IMR-90 (cell line): Measurements from ENCODE around the gene TSC22D4. TPM values are rescaled to one million over a fixed set of nuclear protein-coding genes. Genes with fewer than 3 reads are reported as not detected.

ENCODE experiments used
- ATAC-seq: fragments of 200-7000 bp; cut with Tn5 transposase; 2 replicates; pipeline ENCODE4 v1.9.1; 2020; ENCODE audit warnings: low read depth, mild to moderate bottlenecking, moderate library complexity
- BruUV-seq: library from RNA; stranded (reverse); fragments of 400-500 nt; replicated peaks from 2 replicates; lab custom pipeline; 2021; lab: Mats Ljungman, UMichigan
- CTCF ChIA-PET: fragments of 300-600 bp; formaldehyde crosslinking; extraction: SDS; loops from one replicate; lab custom pipeline; 2021; ENCODE audit warnings: antibody characterized with exemption; lab: Yijun Ruan, JAX
- POLR2A ChIA-PET: fragments of 300-600 bp; sonication (Branson Sonifier 250); formaldehyde crosslinking; loops from one replicate; lab custom pipeline; 2022; ENCODE audit warnings: antibody characterized with exemption; ENCODE audit not compliant: unreplicated experiment; lab: Charles Lee
- DNase-seq: peaks from one replicate; pipeline ENCODE4 v3.0.0; 2013
- H2AFZ ChIP-seq: replicated peaks from 2 replicates; pipeline ENCODE3; 2013; ENCODE audit warnings: low read length, mild to moderate bottlenecking; ENCODE audit not compliant: poor library complexity
- H2AK5ac ChIP-seq: 2 replicates; pipeline ENCODE4 v1.6.1; 2013; ENCODE audit warnings: low read depth, low read length, inconsistent platforms
- H2AK9ac ChIP-seq: replicated peaks from 2 replicates; pipeline ENCODE3; 2013; ENCODE audit warnings: mild to moderate bottlenecking, low read depth, low read length, moderate library complexity; ENCODE audit not compliant: poor library complexity
- H2BK120ac ChIP-seq: 2 replicates; pipeline ENCODE4 v1.6.1; 2013; ENCODE audit warnings: low read depth, low read length, inconsistent platforms
- H2BK15ac ChIP-seq: 3 replicates; pipeline ENCODE4 v1.6.1; 2013; ENCODE audit warnings: low read depth, low read length, inconsistent platforms
- H2BK20ac ChIP-seq: 2 replicates; pipeline ENCODE4 v1.6.1; 2013; ENCODE audit warnings: low read depth, mild to moderate bottlenecking, inconsistent platforms, low read length, moderate library complexity
- H2BK5ac ChIP-seq: 2 replicates; pipeline ENCODE4 v1.6.1; 2013; ENCODE audit warnings: mild to moderate bottlenecking, low read depth, low read length, inconsistent platforms; ENCODE audit not compliant: poor library complexity, severe bottlenecking
- H3K14ac ChIP-seq: replicated peaks from 2 replicates; pipeline ENCODE4 v1.6.1; 2013; ENCODE audit warnings: low read depth, low read length, inconsistent platforms
- H3K18ac ChIP-seq: 2 replicates; pipeline ENCODE4 v1.6.1; 2013; ENCODE audit warnings: low read depth, low read length, control low read depth
- H3K23ac ChIP-seq: 2 replicates; pipeline ENCODE4 v1.6.1; 2013; ENCODE audit warnings: low read depth, low read length, inconsistent platforms
- H3K27ac ChIP-seq: 2 replicates; pipeline ENCODE4 v1.5.1; 2013; ENCODE audit warnings: mild to moderate bottlenecking, control low read depth, low read length; ENCODE audit not compliant: insufficient read depth
- H3K27me3 ChIP-seq: 2 replicates; pipeline ENCODE4 v1.6.1; 2013; ENCODE audit warnings: low read length; ENCODE audit not compliant: control insufficient read depth, insufficient read depth
- H3K36me3 ChIP-seq: 2 replicates; pipeline ENCODE4 v1.6.1; 2013; ENCODE audit warnings: low read length, mixed read lengths; ENCODE audit not compliant: control insufficient read depth, insufficient read depth
- H3K4ac ChIP-seq: 2 replicates; pipeline ENCODE4 v1.6.1; 2013; ENCODE audit warnings: low read depth, low read length, inconsistent platforms
- H3K4me1 ChIP-seq: 2 replicates; pipeline ENCODE4 v1.6.1; 2013; ENCODE audit warnings: low read length, mixed read lengths; ENCODE audit not compliant: control insufficient read depth, insufficient read depth
- H3K4me2 ChIP-seq: 2 replicates; pipeline ENCODE4 v1.6.1; 2013; ENCODE audit warnings: low read depth, mild to moderate bottlenecking, control low read depth, low read length, moderate library complexity
- H3K4me3 ChIP-seq: 2 replicates; pipeline ENCODE4 v1.5.1; 2013; ENCODE audit warnings: low read depth, mild to moderate bottlenecking, control low read depth, low read length, moderate library complexity; ENCODE audit not compliant: insufficient read depth
- H3K56ac ChIP-seq: 2 replicates; pipeline ENCODE4 v1.6.1; 2013; ENCODE audit warnings: low read length, inconsistent platforms; ENCODE audit not compliant: insufficient read depth; ENCODE audit errors: extremely low read depth
- H3K79me1 ChIP-seq, 2 experiments: 2 replicates each; pipeline ENCODE4 v1.6.1; 2013; ENCODE audit warnings: low read length in 2 of 2, inconsistent platforms in 1 of 2, low read depth in 1 of 2
- H3K9ac ChIP-seq: 2 replicates; pipeline ENCODE4 v1.6.1; 2013; ENCODE audit warnings: low read depth, low read length, control low read depth
- H3K9me1 ChIP-seq: 2 replicates; pipeline ENCODE4 v1.6.1; 2013; ENCODE audit warnings: low read length, inconsistent platforms; ENCODE audit not compliant: insufficient read depth
- H3K9me3 ChIP-seq: 2 replicates; pipeline ENCODE4 v1.6.1; 2013; ENCODE audit warnings: low read length; ENCODE audit not compliant: control insufficient read depth, insufficient read depth
- H4K20me1 ChIP-seq: 2 replicates; pipeline ENCODE4 v1.6.1; 2013; ENCODE audit warnings: low read length, inconsistent platforms; ENCODE audit not compliant: insufficient read depth
- H4K5ac ChIP-seq: 2 replicates; pipeline ENCODE4 v1.6.1; 2013; ENCODE audit warnings: mild to moderate bottlenecking, low read depth, low read length, control low read depth
- H4K8ac ChIP-seq, 2 experiments: 2 replicates each; pipeline ENCODE4 v1.6.1; 2013; ENCODE audit warnings: low read depth in 2 of 2, low read length in 2 of 2, control low read depth in 1 of 2, inconsistent platforms in 1 of 2
- H4K91ac ChIP-seq: 2 replicates; pipeline ENCODE4 v1.6.1; 2013; ENCODE audit warnings: low read depth, low read length, inconsistent platforms; ENCODE audit not compliant: insufficient read depth
- MAFK ChIP-seq: IDR thresholded peaks from 2 replicates; pipeline ENCODE4 v1.6.1; 2012; ENCODE audit warnings: low read depth, low read length, improper control_type of control experiment
- MAZ ChIP-seq: IDR thresholded peaks from 2 replicates; pipeline ENCODE4 v1.6.1; 2012; ENCODE audit warnings: low read depth, mild to moderate bottlenecking, low read length, improper control_type of control experiment, moderate library complexity, borderline replicate concordance
- WGBS, 2 experiments: methylation state at CpG; one replicate each; pipeline versions ENCODE4 v1.1.5 to v1.1.7; 2013; ENCODE audit warnings: missing lambda C conversion rate in 2 of 2; ENCODE audit not compliant: insufficient read length in 1 of 2; ENCODE audit errors: extremely low coverage in 2 of 2; 5-methylcytosine and 5-hydroxymethylcytosine counted together
- dilution Hi-C: fragments of 300-500 bp; cut with HindIII; formaldehyde crosslinking; loops from one replicate; pipeline ENCODE4 v1.14.3; 2018; ENCODE audit warnings: low sequenced_read_pairs; ENCODE audit not compliant: unreplicated experiment
- in situ Hi-C: fragments of 300-500 bp; cut with MboI; formaldehyde crosslinking; loops from 3 replicates; pipeline ENCODE4 v1.14.3; 2019; ENCODE audit warnings: low sequenced_read_pairs, inconsistent platforms, mixed read lengths
- intact Hi-C: fragments of 100-400 bp; cut with micrococcal nuclease; formaldehyde crosslinking; loops from 2 replicates; pipeline ENCODE4 v1.10.0; 2022
- polyA plus RNA-seq, 3 experiments: library from polyadenylated mRNA; depleted of rRNA; stranded (reverse); fragments of >200 nt; gene quantifications; 2 replicates each; pipeline ENCODE4 v1.2.3, GENCODE V29; 2012; ENCODE audit warnings: low replicate concordance in 1 of 3
- total RNA-seq: library from RNA; depleted of rRNA; stranded (reverse); fragments of >200 nt; gene quantifications from 2 replicates; pipeline ENCODE4 v1.2.3, GENCODE V29; 2012; rRNA removed

The TSC22D4 gene
- total and polyA plus RNA-seq, 2 of the 4 experiments (the other 2 are of a cell fraction) = 9.3 to 29.9 TPM

- Histone ChIP-seq H3K9me3 (no peaks in the 10 kb centered on the region), H3K9me1 (no peaks in the 10 kb centered on the region), H2BK15ac (no peak overlapping the region), H3K4me3 (no peak overlapping the region), H2AFZ (no peak overlapping the region), H4K8ac (no peak overlapping the region), H3K27me3 (no peaks in the 10 kb centered on the region), H3K4me2 (no peak overlapping the region), H3K18ac (no peak overlapping the region), H3K79me1 (no peaks in the 10 kb centered on the region), H4K5ac (no peak overlapping the region), H2BK120ac (no peak overlapping the region), H3K23ac (no peak overlapping the region), H3K36me3 (no peaks in the 10 kb centered on the region), H2BK20ac (no peak overlapping the region), H3K27ac (no peak overlapping the region), H4K20me1 (no peaks in the 10 kb centered on the region), H3K4ac (no peak overlapping the region), H3K4me1 (no peaks in the 10 kb centered on the region; the same call in 1 of the 2 replicates), H3K14ac (no peak overlapping the region), H3K9ac (no peak overlapping the region), H2BK5ac (no peak overlapping the region), H3K56ac (no peak overlapping the region), H4K91ac (no peak overlapping the region), H2AK9ac (no peak overlapping the region), H2AK5ac (no peak overlapping the region)
- intact Hi-C loops = no loop called here
- BruUV-seq = no TSS peak
- POLR2A ChIA-PET = no interaction called here
- CTCF ChIA-PET = interaction anchor here (0.6 to 1.3 kb wide), 2 partner anchors 10 to 43 kb away, joined by 3 to 5 read pairs; partner anchors contain the start of gene ZCWPW1
- DNase-seq (no peak), ATAC-seq (peak; percentile 66)
- TF ChIP-seq MAFK (no peak), MAZ (no peak)
- in situ Hi-C loops = no loop called here
- dilution Hi-C loops = no loop called here
- WGBS, 2 experiments = no CpG with 5 or more reads among the region's 1 CpG
These were observed 59.9 kb downstream of the TSC22D4 start for GRCh38 chr7:100418930-100419659.

Other genes starting within 250 kb of the TSC22D4 start
- gene SPDYE3, start 171.5 kb downstream of the TSC22D4 start, total RNA-seq = not detected in 2 replicates
- not detected in 2 replicates for gene SPDYE3, start 171.5 kb downstream of the TSC22D4 start, polyA plus RNA-seq (2012; rRNA removed)
- gene PILRB, start 121.1 kb downstream of the TSC22D4 start, total RNA-seq = 3.3 and 3.4 TPM in 2 replicates
- gene PILRB, start 121.1 kb downstream of the TSC22D4 start, polyA plus RNA-seq (2012; rRNA removed) = 22.1 and 22.2 TPM in 2 replicates
- not detected in 2 replicates for gene PILRA, start 105.7 kb downstream of the TSC22D4 start, total RNA-seq
- 0.13 and 0.56 TPM in 2 replicates for gene PILRA, start 105.7 kb downstream of the TSC22D4 start, polyA plus RNA-seq (2012; rRNA removed)
- 0.56 and 0.72 TPM in 2 replicates for gene ZCWPW1, start 50.5 kb downstream of the TSC22D4 start, total RNA-seq
- gene ZCWPW1, start 50.5 kb downstream of the TSC22D4 start, polyA plus RNA-seq (2012; rRNA removed) = 0.76 and 1.3 TPM in 2 replicates
- gene MEPCE, start 49.4 kb downstream of the TSC22D4 start, total RNA-seq = 20.3 and 22.9 TPM in 2 replicates
- 17.6 and 18.2 TPM in 2 replicates for gene MEPCE, start 49.4 kb downstream of the TSC22D4 start, polyA plus RNA-seq (2012; rRNA removed)
- 5.6 and 7.8 TPM in 2 replicates for gene PPP1R35, start 42.7 kb downstream of the TSC22D4 start, total RNA-seq
- gene PPP1R35, start 42.7 kb downstream of the TSC22D4 start, polyA plus RNA-seq (2012; rRNA removed) = 25.5 and 36.7 TPM in 2 replicates
- gene SPACDR, start 15.0 kb downstream of the TSC22D4 start, total RNA-seq = 0.54 and 1.1 TPM in 2 replicates
- 1.3 and 2.1 TPM in 2 replicates for gene SPACDR, start 15.0 kb downstream of the TSC22D4 start, polyA plus RNA-seq (2012; rRNA removed)
- 0.18 and 0.28 TPM in 2 replicates for gene NYAP1, start 4.7 kb upstream of the TSC22D4 start, total RNA-seq
- gene NYAP1, start 4.7 kb upstream of the TSC22D4 start, polyA plus RNA-seq (2012; rRNA removed) = 1.3 and 1.5 TPM in 2 replicates
- 3.0 and 4.2 TPM in 2 replicates for gene AGFG2, start 60.0 kb upstream of the TSC22D4 start, total RNA-seq
- gene AGFG2, start 60.0 kb upstream of the TSC22D4 start, polyA plus RNA-seq (2012; rRNA removed) = 10.0 and 14.2 TPM in 2 replicates
- gene SAP25, start 94.7 kb upstream of the TSC22D4 start, total RNA-seq = not detected in 2 replicates
- gene SAP25, start 94.7 kb upstream of the TSC22D4 start, polyA plus RNA-seq (2012; rRNA removed) = 1.8 and 2.3 TPM in 2 replicates
- 5.0 and 6.1 TPM in 2 replicates for gene LRCH4, start 106.9 kb upstream of the TSC22D4 start, total RNA-seq
- 41.3 and 42.2 TPM in 2 replicates for gene LRCH4, start 106.9 kb upstream of the TSC22D4 start, polyA plus RNA-seq (2012; rRNA removed)
- 0.28 and 0.54 TPM in 2 replicates for gene FBXO24, start 107.1 kb upstream of the TSC22D4 start, total RNA-seq
- 0.29 and 0.43 TPM in 2 replicates for gene FBXO24, start 107.1 kb upstream of the TSC22D4 start, polyA plus RNA-seq (2012; rRNA removed)
- 22.6 and 25.6 TPM in 2 replicates for gene PCOLCE, start 123.1 kb upstream of the TSC22D4 start, total RNA-seq
- gene PCOLCE, start 123.1 kb upstream of the TSC22D4 start, polyA plus RNA-seq (2012; rRNA removed) = 364 and 385 TPM in 2 replicates
- gene MOSPD3, start 133.3 kb upstream of the TSC22D4 start, total RNA-seq = 2.2 and 2.3 TPM in 2 replicates
- 23.2 and 30.0 TPM in 2 replicates for gene MOSPD3, start 133.3 kb upstream of the TSC22D4 start, polyA plus RNA-seq (2012; rRNA removed)
- under 0.01 and 0.18 TPM in 2 replicates for gene TFR2, start 162.3 kb upstream of the TSC22D4 start, total RNA-seq
- gene TFR2, start 162.3 kb upstream of the TSC22D4 start, polyA plus RNA-seq (2012; rRNA removed) = 0.24 and 0.50 TPM in 2 replicates
- not detected in 2 replicates for gene ACTL6B, start 177.2 kb upstream of the TSC22D4 start, total RNA-seq
- not detected in 2 replicates for gene ACTL6B, start 177.2 kb upstream of the TSC22D4 start, polyA plus RNA-seq (2012; rRNA removed)
- gene GNB2, start 194.5 kb upstream of the TSC22D4 start, total RNA-seq = 62.0 and 67.5 TPM in 2 replicates
- gene GNB2, start 194.5 kb upstream of the TSC22D4 start, polyA plus RNA-seq (2012; rRNA removed) = 245 and 279 TPM in 2 replicates
- gene GIGYF1, start 215.0 kb upstream of the TSC22D4 start, total RNA-seq = 3.0 and 3.3 TPM in 2 replicates
- gene GIGYF1, start 215.0 kb upstream of the TSC22D4 start, polyA plus RNA-seq (2012; rRNA removed) = 10.7 and 11.6 TPM in 2 replicates
- 14.9 and 16.9 TPM in 2 replicates for gene POP7, start 226.9 kb upstream of the TSC22D4 start, total RNA-seq
- 38.0 and 50.5 TPM in 2 replicates for gene POP7, start 226.9 kb upstream of the TSC22D4 start, polyA plus RNA-seq (2012; rRNA removed)
- gene EPO, start 241.3 kb upstream of the TSC22D4 start, total RNA-seq = not detected in 2 replicates
- gene EPO, start 241.3 kb upstream of the TSC22D4 start, polyA plus RNA-seq (2012; rRNA removed) = not detected in 2 replicates